DOHH2 (cell line): ENCODE data around the gene HSH2D.

Source experiments
- CTCF ChIP-seq: fragments of 200-600 bp; sonication (generic); IDR thresholded peaks from one replicate; pipeline ENCODE4 v1.5.1; 2014; ENCODE audit warnings: antibody characterized with exemption, mild to moderate bottlenecking, low read depth, low read length; ENCODE audit not compliant: poor library complexity, severe bottlenecking
- EZH2phosphoT487 ChIP-seq: fragments of 200-600 bp; sonication (generic); IDR thresholded peaks from 2 replicates; pipeline ENCODE4 v1.6.1; 2017; ENCODE audit warnings: borderline replicate concordance, mild to moderate bottlenecking, antibody characterized with exemption, low read length, moderate library complexity, mixed read lengths

- TF ChIP-seq CTCF (no peak), EZH2phosphoT487 (no peak)
Measured at GRCh38 chr19:16203256-16204004, 59.9 kb downstream of the HSH2D start.
